NCI-H1694 treated with DMSO at 0.1 percent for 48 hours (cell line): ENCODE data around the gene NUDT16L1.

Experiments used
- DNase-seq: peaks from one replicate; lab custom pipeline; 2025; lab: John Stamatoyannopoulos, UW

Gene NUDT16L1

DNA sequence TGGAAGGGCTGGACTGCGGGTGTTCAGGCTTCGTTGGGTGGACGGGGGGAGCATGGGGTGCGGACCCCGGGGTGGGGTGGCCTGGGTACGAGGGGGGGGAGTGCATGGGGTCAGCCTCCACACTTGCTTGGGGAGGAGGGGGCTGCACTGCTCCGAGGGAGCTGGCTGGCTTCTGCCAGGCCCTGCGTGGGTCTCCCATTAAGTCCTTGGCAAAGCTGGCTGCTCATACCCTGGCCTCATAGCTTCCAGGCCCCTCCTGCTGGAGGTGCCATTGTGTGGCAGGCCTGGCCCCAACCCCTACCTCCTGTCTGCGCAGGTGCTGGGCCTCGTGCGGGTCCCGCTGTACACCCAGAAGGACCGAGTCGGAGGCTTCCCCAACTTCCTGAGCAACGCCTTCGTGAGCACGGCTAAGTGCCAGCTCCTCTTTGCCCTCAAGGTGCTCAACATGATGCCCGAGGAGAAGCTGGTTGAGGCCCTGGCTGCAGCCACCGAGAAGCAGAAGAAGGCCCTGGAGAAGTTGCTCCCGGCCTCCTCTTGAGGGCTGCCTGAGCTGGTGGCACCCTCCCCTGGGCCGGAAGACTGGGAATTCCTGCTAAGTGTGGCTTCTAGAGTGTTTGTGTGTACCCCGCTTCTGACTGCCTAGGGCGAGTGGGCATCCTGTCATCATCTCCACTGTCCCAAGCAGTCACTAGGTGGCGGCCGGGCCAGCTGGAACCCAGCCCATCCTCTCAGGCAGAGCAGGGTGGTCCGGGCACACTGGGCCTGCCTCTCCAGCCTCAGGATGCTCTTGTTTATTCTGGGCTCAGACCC is 1.5 kb downstream of the NUDT16L1 start:
- no peak for DNase-seq

DNA sequence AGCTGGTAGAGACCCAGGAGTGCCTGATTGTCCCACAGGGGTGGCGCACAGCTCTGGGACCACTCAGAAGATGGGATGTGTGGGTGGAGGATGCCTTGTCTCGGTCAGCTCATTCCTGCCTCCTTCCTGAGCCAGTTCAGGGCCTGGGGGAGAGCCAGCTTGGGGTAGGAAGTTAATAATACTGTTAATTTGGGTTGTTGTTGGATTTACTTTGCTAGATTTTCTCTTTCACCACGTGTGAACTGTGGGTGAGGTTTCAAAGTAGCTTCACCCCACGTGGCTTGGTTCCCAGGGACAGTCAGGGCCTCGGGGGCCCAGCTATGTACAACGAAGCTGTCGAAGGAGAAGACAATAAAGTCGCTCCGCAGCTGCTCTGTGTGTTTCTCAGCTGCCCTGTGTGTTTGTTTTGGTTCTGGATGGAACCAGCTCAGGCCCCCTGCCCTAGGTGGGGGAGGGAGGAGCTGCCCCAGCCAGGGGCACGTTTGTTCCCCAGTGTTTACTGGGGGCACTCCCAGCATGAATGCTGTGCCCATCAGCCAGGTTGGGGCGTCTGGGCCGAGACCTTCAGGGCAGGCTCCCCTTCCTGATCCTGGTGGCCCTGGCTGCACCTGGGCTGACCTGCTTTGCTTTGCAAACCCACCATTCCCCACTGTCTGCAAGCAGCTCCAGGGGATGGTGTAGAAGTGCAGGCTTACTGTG is 2.3 kb downstream of the NUDT16L1 start:
- DNase-seq = no peak

DNA sequence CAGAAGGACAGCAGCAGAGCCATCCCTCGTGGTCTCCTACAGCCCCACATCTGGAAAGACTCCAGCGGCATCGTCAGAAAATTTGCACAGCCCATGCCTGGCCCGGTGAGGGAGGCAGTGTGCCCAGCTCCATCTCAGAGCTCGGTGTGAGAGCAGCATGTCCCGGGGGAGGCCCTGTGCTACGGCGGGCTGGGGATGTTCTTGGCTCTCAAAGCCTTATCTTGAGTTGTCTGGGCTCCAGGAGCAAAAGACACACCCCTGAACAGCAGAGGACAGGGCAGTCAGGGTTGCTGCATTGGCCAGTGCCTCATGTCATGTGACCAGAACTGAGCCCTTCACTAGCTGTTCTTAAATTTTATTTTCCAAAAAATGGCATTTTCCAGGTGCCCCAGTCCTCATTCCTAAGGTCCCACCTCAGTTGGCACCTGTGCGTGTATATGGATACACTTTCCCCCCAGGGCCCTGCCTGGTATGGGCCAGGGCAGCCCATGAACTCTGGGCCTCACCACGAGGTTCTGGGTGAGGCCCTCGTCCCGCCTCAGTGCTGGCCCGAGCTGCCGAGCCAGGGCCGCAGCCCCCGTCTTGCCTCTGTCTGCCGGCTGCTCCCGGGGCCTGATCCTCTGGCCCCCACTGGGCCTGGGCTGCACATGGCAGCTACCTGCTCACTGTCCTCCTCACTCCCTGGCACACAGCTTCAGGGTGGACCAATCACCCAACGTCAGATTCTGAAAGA is 3.0 kb downstream of the NUDT16L1 start:
- no peak for DNase-seq

DNA sequence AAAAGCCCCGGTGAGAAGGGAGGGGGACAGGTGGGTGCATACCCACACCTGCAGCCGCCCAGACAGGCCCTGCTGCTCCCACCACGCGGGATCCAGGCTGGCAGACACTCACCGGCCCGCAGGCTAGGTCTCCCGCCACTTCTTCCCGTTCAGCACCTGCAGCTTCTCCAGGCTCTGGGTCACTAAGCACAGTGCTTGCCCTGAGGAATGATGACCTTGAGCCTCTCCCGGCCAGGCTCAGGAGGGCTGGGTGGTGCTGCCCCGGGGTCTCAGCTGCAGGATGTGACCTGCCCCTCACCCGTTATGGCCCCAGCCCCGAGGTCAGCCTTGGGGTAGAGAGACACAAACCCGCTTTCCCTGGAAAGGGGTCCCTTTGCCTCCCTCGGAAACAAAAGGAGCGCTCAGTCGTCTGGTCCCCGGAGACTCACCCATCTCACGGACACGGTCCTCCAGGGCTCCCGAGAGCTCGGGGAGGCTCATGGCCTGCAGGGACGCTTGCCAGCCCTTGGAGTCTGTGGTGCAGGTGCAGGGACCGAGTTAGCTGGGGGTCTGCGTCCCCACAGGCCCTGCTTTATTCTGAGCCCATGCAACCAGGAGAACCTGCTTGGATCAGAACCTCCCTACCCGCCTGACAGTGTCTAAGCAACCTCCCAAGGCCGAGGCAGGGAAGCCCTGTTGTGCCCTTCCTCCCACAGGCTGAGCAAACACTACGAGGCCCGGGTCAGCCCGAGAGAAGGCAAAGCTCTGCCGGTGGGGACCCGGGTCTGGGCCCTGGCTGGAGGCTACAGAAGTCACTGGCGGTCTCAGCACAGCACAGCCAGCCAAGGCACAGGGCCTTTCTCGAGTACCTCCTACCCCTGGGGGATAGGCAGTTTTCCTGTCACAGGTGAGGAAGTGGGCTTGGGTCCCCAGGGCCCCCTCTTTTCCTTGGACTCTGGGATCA is 3.8 kb downstream of the NUDT16L1 start:
- no peak for DNase-seq

DNA sequence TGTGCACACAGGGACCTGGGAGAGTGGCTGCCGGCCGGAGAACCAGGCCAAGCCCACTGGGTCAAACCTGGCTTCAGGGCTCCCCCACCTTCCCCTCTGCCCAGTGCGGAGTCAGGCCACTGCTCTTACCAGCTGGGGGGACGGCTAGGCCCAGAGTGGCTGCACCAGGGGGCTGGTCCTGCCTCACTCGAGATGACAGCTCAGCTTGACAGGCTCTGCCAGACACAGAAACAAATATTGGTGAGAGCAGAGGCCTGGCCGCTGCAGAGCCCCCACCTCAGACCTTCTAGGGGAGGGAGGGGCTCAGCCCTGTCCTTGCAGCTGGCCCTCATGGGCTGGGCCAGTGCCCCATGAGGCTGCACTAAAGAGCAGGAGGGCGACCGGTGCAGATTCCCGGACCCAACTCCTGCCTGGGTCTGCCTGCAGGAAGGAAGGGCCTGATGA is 4.5 kb downstream of the NUDT16L1 start:
- no peak for DNase-seq

DNA sequence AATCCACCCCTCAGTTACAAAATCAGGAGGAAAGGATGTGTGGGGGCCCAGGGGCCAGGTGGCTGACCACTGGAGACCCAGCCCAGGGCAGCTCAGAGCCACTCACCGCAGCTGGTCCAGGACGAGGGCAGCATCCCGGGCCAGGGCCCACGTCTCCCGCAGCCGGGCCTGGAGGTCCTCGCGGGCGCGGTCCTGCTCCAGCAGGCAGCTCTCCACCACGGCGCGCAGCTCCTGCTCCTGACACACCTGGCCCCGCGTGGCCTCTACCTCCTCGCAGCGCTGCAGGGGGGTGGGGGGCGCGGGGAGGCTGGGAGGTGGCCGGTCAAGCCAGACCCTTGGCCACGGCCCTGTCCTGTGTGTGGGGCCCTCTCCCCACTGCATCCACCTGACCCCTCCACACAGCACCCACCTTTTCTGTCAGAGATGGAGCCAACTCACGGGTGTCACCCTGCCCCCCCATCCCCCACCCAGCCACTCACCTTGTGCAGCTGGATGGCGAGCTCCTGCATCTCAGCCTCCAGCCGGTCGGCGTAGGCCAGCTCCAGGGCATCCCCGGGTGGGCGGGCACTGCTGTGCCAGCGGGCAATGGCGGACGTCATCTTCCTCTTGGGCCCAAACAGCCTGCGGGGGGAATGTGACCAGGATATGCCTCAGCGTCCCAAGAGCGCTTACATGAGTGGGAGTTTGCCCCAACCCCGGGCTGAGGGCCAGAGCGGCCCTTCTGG is 5.1 kb downstream of the NUDT16L1 start:
- no peak for DNase-seq

DNA sequence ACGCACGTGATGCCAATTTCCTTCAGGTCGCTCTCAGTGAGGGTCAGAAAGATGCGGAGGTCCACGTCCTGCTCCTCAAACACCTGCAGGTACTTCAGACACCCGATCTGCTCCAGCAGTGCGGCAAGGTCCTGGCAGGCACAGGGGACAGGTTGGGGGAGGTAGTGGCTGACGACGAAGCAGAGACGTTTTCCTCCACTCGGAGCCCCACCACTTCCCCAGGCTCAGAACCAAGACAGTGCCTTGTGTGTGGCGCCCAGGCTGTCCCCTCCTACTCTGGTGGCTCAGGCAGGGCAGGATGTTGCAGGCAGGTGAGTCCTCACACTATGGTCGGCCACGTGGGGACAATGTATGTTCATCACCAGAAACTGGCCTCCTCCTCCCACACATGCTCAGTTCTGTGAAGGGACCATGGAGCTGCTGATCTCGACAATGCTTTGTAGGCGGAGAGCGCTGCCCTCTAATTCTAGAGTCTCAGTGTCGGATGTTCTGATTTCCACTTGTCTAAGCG is 5.7 kb downstream of the NUDT16L1 start:
- DNase-seq = no peak

DNA sequence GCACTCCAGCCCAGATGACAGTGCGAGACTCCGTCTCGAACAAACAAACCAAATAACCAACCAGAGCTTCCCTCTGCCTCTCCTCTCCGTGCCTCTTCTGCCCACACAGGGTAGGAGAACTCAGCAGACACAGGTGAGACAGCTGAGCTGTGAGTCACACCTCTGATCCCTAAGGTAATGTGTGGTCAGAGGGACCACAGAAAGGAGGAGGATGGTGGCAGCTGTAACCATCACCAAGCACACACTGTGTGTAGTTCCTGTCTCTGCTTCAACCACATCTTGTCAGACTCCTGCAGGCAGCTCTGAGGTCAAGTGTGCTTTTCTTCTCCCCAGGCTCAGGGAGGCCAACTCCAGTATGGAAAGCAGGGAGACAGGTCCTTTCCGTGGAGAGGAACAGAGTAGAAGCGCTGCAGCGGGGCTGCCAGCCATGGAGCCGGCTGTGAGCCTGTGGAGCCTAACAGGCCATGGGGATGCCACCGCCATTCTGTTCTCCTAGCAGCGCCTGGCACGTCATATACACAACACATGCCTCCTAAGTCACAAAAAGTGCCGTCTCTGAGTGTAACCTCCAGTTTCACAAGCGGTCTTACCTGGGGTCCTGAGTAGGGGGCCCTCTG is 7.1 kb downstream of the NUDT16L1 start:
- no peak for DNase-seq

DNA sequence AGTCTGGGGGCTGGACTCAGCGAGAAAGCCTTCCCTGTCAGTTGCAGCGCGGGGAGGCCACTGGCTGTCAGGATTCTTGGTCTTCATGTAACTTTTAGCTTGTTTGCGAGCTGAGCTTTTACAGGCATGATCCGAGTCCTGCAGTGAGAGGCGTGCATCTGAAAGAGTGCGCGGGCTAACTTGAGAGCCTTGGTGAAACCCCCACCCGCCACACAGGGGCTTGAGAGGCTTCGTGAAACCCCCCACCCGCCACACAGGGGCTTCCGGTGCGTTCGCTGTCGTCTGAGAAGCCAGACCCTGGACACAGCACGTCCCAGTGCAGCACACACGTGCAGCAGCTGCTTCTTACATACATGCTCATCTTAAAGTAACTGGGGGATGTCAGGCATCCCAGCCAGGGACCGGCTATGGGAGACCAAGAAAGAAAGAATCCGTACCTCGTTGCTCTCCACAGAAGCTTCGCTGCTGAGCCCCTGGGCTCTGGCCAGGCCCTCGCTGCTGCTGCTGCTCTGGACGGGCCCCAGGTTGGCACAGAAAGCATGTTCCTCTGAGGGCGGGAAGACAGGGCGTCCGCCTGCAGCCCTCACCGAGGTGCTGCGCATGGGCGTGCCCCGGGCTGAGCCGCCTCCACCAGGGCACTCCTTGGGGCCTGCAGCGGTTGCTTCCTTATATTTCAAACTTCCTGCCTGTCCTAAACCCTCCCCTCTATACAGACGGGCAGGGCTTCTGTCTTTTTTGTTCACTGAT is 7.8 kb downstream of the NUDT16L1 start:
- no peak for DNase-seq

DNA sequence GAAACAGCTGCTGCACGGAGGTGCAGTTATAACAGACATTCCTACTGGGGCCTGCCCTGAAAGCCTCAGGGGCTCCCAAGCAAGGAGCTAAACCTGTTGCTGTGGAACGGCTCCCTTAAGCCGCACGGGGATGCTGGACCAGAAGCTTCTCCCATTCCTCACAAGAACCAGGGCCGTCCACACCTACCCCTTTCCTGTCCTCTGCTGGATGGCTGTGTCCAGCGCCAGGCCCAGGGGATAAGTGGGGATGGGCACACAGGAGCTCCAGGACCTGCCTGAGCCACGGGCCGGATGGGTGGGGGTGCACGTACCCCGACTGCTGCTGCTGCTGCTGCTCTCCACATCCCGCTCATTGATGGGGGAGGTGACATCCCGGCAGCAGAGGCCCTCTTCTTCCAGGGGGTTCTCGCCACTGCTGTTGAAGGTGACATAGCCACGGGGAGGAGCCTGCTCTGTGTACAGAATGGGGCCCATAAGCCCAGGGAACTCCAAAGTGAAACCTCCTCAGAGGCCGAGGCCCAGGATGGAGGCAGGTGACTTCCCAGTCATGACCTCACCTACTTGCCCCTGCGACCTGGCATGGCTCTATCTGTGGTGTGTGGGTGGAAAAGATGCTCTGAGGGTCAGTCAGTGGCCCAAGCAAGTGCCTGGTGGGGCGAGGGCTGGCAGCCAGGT is 8.6 kb downstream of the NUDT16L1 start:
- DNase-seq = no peak

DNA sequence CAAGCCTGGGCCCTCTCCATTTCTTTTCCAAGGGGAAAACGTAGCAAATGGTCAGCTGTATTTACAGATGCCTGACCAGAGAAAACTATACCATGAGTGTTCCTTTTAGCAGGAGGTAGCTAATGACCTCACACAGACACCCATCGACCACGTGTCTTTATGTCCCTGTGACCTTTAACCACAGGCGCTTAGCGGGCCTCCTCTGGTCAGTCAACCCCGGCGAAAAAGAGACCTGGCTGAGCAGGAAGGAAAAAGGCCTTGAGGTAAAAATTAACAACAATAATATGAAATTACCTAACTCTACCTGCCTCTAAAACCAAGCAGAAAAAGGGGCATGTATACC is 9.1 kb downstream of the NUDT16L1 start:
- DNase-seq = no peak

DNA sequence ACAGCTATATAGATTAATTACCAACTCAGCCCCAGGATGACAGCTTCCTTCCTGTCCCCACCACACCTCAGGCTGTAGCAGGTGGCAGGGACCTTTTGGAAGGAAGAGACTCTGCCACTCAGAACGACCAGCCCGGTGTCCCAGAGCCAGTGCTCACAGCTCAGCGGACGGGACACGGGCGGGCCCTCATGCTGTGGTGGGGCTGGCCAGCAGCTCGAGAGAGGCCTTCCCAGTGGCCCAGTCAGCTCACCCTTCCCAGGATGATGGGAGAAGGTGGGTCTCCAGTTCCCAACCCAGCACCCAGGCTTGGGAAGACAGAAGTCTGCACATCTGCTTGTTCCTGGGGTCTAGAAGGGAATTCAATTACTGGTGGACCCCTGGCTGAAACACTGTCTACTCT is 10.5 kb downstream of the NUDT16L1 start:
- DNase-seq = no peak

DNA sequence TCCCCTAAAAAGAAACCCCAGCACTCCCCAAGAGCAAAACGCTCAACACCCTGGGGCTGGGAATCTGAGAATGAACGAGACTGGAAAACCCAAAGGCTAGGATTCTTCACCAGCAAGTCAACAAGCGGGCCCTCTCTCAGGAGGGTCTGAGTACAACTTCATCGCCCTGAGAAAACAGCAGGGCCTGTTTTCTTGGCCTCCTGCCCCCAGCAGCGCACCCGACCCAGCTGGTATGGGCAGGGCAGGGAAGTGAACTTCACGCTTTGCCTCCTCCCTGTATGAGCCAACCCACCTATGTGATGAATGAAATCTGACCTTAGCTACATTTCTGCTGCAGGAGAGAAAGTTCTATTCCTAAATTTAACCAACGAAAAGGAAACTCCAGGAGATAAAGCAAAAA is 11.1 kb downstream of the NUDT16L1 start:
- no peak for DNase-seq

DNA sequence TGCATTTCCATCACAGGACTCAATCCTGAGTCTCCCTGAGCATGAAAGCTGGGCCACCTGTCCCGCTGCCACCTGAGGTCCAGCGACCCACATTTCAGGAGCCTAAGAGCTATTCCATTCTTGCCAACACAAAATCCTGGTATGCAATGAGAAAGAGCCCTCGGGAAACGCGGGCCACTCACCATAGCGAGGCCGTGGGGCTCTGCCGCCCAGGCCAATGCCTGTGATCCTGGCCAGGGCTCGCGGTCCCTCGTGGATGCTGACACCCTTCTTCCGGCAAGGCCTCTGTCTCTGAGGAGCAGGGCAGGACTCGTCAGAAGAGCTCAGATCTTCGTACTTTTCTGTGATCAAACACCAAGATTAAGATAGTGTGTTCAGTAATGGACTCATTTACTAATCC is 11.6 kb downstream of the NUDT16L1 start:
- DNase-seq = no peak

DNA sequence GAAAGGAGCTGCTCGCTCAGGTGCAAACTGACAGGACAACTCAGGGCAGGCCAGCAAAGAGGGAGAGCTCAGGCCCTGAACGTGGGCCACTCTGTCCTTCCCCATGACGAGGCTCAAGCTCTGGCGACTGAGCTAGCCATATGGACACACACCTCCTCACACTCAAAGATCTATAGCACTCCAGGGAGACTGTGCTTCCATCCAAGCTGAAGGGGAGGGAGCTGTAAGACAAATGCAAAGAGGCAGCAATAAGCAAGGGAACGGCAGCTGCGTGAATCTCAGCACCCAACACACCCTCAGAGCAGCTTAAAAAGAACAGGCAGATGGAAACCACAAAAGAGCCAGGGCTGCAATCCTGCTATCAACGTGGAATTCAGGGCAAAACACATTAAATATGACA is 13.5 kb downstream of the NUDT16L1 start:
- no peak for DNase-seq

DNA sequence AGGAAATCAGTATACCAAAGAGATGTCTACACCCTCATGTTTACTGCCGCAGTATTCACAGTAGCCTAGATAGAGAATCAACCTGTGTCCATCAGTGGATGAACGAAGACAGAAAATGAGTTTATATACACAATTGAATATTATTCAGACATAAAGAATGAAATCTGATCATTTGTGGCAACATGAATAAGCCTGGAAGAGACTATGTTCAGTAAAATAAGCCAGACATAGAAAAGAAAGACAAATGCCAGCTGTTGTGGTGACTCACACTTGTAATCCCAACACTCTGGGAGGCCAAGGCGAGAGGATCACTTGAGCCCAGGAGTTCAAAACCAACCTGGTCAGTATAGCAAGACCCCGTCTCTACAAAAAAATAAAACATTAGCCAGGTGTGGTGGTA is 16.1 kb downstream of the NUDT16L1 start:
- no peak for DNase-seq

DNA sequence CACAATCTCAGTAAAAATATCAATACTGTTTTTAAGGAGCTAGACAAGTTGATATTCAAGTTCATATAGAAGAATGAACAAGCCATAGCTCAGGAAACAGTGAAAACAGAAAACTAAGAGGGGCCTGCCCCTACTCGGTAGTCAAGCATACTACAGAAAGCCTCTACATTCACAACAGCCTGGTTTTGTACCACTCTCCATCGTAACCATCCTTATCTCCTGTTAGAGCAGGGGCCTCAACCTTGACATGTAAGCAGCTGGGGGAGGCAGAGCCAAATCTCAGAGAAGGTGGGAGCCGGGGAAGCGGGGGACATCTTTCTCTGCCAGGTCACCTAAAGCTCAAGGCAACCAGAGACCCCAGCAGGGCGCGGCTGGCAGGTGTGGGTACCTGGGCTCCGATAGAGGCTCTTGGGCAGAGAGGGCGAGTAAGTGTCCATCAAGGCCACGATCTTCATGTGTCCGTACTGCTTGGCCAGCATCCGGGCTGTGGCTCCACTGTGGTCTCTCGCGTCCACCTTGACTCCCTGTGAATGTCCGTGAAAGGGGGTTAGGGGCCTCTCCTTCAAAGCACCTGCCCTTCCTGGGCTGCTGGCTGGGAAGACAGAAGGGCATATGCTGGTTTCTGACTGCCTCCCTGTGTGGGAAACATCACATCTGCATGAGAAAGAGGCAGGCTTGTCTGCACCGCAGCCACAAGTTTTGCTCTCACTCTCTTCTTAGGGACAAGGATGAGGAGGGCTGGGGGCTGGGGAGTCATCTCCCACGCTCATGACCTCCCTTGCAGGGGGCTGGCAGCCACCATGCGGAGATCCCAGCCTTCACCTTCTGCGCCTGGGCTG is 20.5 kb downstream of the NUDT16L1 start:
- DNase-seq = no peak

DNA sequence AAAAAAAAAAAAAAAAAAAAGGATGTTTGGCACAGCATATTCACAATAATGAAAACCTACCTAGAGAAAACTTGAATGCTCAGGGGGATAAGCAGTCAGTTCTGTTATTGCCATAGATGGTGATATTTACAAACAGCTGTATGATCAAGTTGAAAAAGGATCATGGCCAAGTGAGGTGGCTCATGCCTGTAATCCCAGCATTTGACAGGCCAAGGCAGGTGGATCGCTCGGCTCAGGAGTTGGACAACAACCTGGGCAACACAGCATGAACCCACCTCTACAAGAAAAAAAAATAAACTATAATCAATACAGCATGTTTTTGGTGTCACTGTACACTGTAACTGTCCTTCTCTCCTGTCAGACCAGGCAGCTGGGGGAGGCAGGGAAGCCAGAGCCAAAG is 21.6 kb downstream of the NUDT16L1 start:
- no peak for DNase-seq
